HG03280 (cell line): ENCODE data around the gene COA1.

Experiments used
- ATAC-seq: cut with Tn5 transposase; IDR thresholded peaks from one replicate; pipeline ENCODE4 v1.9.1; 2021; ENCODE audit warnings: mild to moderate bottlenecking, moderate library complexity; ENCODE audit not compliant: unreplicated experiment

COA1 gene

GRCh38 chr7:43658718-43659548 is 70.4 kb downstream of the COA1 start:
- ATAC-seq, result peak; percentile 57

GRCh38 chr7:43656997-43657396 is 72.3 kb downstream of the COA1 start:
- ATAC-seq, result no peak

- no peak for ATAC-seq
Measured at GRCh38 chr7:43655584-43655983, 73.7 kb downstream of the COA1 start.

- no peak for ATAC-seq
Measured at GRCh38 chr7:43653891-43654504, 75.3 kb downstream of the COA1 start.

- no peak for ATAC-seq
Measured at GRCh38 chr7:43653466-43653865, 75.9 kb downstream of the COA1 start.

GRCh38 chr7:43652364-43652763 is 77.0 kb downstream of the COA1 start:
- ATAC-seq, result no peak

- ATAC-seq, result no peak
Measured at GRCh38 chr7:43650457-43651052, 78.8 kb downstream of the COA1 start.

- ATAC-seq, result peak; percentile 70
Measured at GRCh38 chr7:43649755-43650274, 79.5 kb downstream of the COA1 start.

GRCh38 chr7:43648473-43649406 is 80.6 kb downstream of the COA1 start:
- peak; percentile 61 for ATAC-seq

GRCh38 chr7:43647673-43648472 is 81.5 kb downstream of the COA1 start:
- ATAC-seq, result no peak

GRCh38 chr7:43647339-43647672 is 82.0 kb downstream of the COA1 start:
- no peak for ATAC-seq

- ATAC-seq, result no peak
Measured at GRCh38 chr7:43646603-43647338, 82.6 kb downstream of the COA1 start.

- no peak for ATAC-seq
Measured at GRCh38 chr7:43645699-43646226, 83.6 kb downstream of the COA1 start.

GRCh38 chr7:43643846-43644245 is 85.5 kb downstream of the COA1 start:
- ATAC-seq, result no peak

GRCh38 chr7:43642897-43643630 is 86.3 kb downstream of the COA1 start:
- no peak for ATAC-seq

GRCh38 chr7:43640679-43641078 is 88.6 kb downstream of the COA1 start:
- ATAC-seq, result no peak

- ATAC-seq, result no peak
Measured at GRCh38 chr7:43639858-43640491, 89.3 kb downstream of the COA1 start.
